WTC11 (cell line): ENCODE data around the gene GLT6D1.

Experiments
- CREM ChIP-seq: sonication (generic); formaldehyde crosslinking; IDR thresholded peaks from 2 replicates; pipeline ENCODE4 v1.8.1; 2022; ENCODE audit warnings: mild to moderate bottlenecking, missing genetic modification reagents, moderate library complexity
- CTCF ChIP-seq: fragments of 200-600 bp; IDR thresholded peaks from 2 replicates; pipeline ENCODE4 v1.8.0; 2022; ENCODE audit warnings: antibody characterized with exemption
- MAX ChIP-seq: sonication (generic); formaldehyde crosslinking; IDR thresholded peaks from 2 replicates; pipeline ENCODE4 v1.8.0; 2022; ENCODE audit warnings: mild to moderate bottlenecking, missing genetic modification reagents
- PRDM15 ChIP-seq: sonication (generic); formaldehyde crosslinking; IDR thresholded peaks from 2 replicates; pipeline ENCODE4 v1.8.0; 2022; ENCODE audit warnings: missing genetic modification reagents
- TCF7 ChIP-seq: sonication (generic); formaldehyde crosslinking; IDR thresholded peaks from 2 replicates; pipeline ENCODE4 v1.8.0; 2022; ENCODE audit warnings: mild to moderate bottlenecking, low read depth, missing genetic modification reagents, moderate library complexity

GRCh38 chr9:135663451-135663770 lies 24.1 kb upstream of the GLT6D1 start:
- TF ChIP-seq CREM (CRISPR knock-in tag): no peak
- no peak for TF ChIP-seq TCF7 (CRISPR knock-in tag)
- no peak for TF ChIP-seq CTCF
- TF ChIP-seq PRDM15 (CRISPR knock-in tag): no peak
- TF ChIP-seq MAX (CRISPR knock-in tag): no peak
